GM12874 (cell line): ENCODE results near the gene LRRC72.

ENCODE experiments used
- TF ChIP-seq, protein P1 (sequence below): IDR thresholded peaks from 2 replicates; pipeline ENCODE4 v1.5.1; 2011; ENCODE audit warnings: low read depth, mild to moderate bottlenecking, control low read depth, low read length, moderate library complexity; ENCODE audit not compliant: insufficient read depth

LRRC72 gene

GRCh38 chr7:16514271-16514670, 12.4 kb upstream of the LRRC72 start:
- TF ChIP-seq, protein P1, sequence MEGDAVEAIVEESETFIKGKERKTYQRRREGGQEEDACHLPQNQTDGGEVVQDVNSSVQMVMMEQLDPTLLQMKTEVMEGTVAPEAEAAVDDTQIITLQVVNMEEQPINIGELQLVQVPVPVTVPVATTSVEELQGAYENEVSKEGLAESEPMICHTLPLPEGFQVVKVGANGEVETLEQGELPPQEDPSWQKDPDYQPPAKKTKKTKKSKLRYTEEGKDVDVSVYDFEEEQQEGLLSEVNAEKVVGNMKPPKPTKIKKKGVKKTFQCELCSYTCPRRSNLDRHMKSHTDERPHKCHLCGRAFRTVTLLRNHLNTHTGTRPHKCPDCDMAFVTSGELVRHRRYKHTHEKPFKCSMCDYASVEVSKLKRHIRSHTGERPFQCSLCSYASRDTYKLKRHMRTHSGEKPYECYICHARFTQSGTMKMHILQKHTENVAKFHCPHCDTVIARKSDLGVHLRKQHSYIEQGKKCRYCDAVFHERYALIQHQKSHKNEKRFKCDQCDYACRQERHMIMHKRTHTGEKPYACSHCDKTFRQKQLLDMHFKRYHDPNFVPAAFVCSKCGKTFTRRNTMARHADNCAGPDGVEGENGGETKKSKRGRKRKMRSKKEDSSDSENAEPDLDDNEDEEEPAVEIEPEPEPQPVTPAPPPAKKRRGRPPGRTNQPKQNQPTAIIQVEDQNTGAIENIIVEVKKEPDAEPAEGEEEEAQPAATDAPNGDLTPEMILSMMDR = no peak

DNA sequence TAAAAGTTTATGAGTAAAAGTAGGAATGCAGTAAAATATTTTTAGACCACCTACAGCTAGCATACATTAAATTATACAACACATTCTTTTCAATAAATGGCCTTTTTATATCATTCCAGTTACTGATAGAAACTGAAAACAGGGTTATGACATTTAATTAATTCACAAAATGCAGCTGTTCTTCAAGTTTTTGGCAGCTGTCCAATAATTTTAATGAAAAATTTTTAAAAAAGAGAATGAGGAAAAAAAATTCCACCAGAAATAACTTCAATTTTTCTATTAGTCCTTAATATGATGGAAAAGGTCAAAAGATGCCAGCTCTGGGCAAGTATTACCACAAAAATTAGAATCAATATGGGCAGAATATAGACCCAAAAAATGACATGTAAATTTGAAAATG, 11.9 kb upstream of the LRRC72 start:
- TF ChIP-seq, protein P1 = no peak

DNA sequence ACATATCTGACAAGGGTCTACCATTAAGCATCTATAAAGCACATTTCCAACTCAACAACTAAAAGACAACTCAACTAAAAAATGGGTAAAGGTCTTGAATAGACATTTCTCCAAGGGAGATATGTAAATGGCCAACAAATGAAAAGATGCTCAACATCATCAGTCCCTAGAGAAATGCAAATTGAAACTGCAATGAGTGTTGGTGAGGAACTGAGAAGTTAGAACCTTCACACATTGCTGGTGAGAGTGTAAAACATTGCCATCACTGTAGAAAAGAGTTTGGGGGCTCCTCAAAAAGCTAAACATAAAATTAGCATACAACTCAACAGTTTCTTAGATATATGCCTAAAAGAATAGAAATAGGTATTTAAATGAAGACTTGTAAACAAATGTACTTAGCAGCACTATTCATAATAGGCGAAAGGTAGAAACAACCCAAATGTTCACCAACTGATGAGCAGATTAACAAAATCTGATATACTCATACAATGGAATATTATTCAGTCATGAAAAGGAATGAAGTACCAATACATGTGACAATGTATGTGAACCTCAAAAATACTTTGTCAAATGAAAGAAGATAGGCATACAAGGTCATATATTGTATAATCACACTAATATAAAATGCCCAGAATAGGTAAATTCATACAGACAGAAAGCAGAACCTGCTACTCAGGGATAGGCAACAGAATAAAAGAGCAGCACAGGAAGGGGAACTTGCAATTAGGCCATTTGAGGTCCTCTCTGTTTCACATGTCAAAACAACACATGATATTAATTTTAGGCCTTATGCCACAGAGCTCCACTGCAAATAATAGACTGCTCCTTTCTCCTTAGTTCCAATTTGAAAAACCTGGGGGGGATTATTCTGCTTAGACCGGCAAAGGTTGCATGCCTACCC, 10.6 kb upstream of the LRRC72 start:
- TF ChIP-seq, protein P1 = no peak

GRCh38 chr7:16524332-16524731, 2.3 kb upstream of the LRRC72 start:
- TF ChIP-seq, protein P1 = no peak

DNA sequence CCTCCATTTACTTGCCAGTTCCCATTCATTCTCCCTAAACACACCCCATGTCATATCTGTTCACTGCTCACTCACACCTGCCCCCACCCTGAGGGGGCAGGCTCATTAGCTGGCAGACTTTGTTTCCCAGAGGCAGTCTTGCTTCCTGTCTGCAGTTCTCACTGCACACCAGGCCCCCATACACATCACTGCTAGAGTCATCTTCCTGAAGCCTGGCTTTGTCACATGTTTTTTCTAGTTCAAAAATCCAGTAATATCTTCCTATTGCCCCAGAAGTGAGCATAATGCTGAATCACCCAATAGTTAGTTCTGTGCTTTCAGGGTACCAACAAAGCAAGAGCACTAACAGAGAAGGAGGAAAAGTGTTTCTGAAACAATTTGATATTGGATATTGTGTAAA, 1.9 kb downstream of the LRRC72 start:
- TF ChIP-seq, protein P1 = no peak

DNA sequence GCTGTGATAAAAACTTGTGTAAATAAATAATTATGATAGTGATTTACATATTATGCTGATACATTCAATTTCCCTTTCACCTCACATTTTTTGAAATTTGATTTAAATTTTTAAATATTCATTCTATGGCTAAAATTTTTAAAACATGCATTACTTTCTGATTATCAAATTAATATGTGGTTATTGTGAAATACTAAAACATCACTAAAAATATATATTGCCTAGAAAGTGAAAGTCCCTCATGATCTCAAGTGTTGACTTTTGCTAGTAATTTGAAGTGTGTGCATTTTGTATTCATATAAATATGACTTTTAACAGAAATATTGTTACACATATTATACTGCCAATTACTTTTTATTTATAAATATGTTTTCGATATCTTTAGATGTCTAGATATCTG, 3.1 kb downstream of the LRRC72 start:
- TF ChIP-seq, protein P1 = no peak

- TF ChIP-seq, protein P1 = no peak
Measured at GRCh38 chr7:16531707-16532106, 5.1 kb downstream of the LRRC72 start.
